LNCaP clone FGC (cell line): ENCODE data around the gene CDC14B.

Experiments used
- DNase-seq: peaks from one replicate; pipeline ENCODE4 v3.0.0-alpha.2; 2011; ENCODE audit warnings: low read depth
- H3K4me3 ChIP-seq: 2 replicates; pipeline ENCODE4 v1.5.1; 2011; ENCODE audit warnings: mild to moderate bottlenecking, low read depth, low read length, control low read depth
- CTCF ChIP-seq: IDR thresholded peaks from 2 replicates; pipeline ENCODE4 v1.5.1; 2012; ENCODE audit warnings: mild to moderate bottlenecking; ENCODE audit not compliant: control insufficient read depth, insufficient read depth; ENCODE audit errors: extremely low read depth

Gene CDC14B

GRCh38 chr9:96556701-96557461, 62.8 kb downstream of the CDC14B start:
- H3K4me3 ChIP-seq: no peak overlapping the region
- DNase-seq: no peak
- no peak for TF ChIP-seq CTCF

GRCh38 chr9:96555567-96556386, 63.9 kb downstream of the CDC14B start:
- H3K4me3 ChIP-seq: no peak overlapping the region
- DNase-seq: no peak

GRCh38 chr9:96554801-96555566, 64.7 kb downstream of the CDC14B start:
- H3K4me3 ChIP-seq: no peak overlapping the region
- TF ChIP-seq CTCF: no peak
- no peak for DNase-seq

More at GRCh38 chr9:96555567-96556386, 63.9 kb downstream of the CDC14B start:
- no peak for TF ChIP-seq CTCF

GRCh38 chr9:96554326-96554725, 65.3 kb downstream of the CDC14B start:
- TF ChIP-seq CTCF: no peak
- no peak for DNase-seq
- no peak overlapping the region for H3K4me3 ChIP-seq

GRCh38 chr9:96553070-96553469, 66.6 kb downstream of the CDC14B start:
- no peak for DNase-seq
- no peak overlapping the region for H3K4me3 ChIP-seq
- no peak for TF ChIP-seq CTCF

- DNase-seq: no peak
- H3K4me3 ChIP-seq: no peak overlapping the region
- no peak for TF ChIP-seq CTCF
Observed at GRCh38 chr9:96551403-96551802, 68.2 kb downstream of the CDC14B start.
